BJ (cell line): ENCODE measurements around the gene WASF3. TPM values are rescaled to one million over a fixed set of nuclear protein-coding genes. Genes with fewer than 3 reads are reported as not detected.
A peak's percentile ranks its signal among the peaks of the same experiment; 100 is the strongest.

Experiments used
- CTCF ChIA-PET: fragments of 350-600 bp; formaldehyde crosslinking; extraction: SDS; loops from one replicate; lab custom pipeline; 2021; ENCODE audit warnings: antibody characterized with exemption, inconsistent platforms; lab: Yijun Ruan, JAX
- POLR2A ChIA-PET: fragments of 300-600 bp; sonication (Branson Sonifier 250); formaldehyde crosslinking; extraction: SDS; loops from one replicate; lab custom pipeline; 2021; ENCODE audit warnings: antibody characterized with exemption; lab: Charles Lee
- DNase-seq: peaks from one replicate; pipeline ENCODE4 v3.0.0-alpha.2; 2011; ENCODE audit warnings: low read depth
- H3K27me3 ChIP-seq: 2 replicates; pipeline ENCODE4 v1.6.0; 2011; ENCODE audit warnings: low read length; ENCODE audit not compliant: control insufficient read depth, insufficient read depth
- H3K36me3 ChIP-seq: 2 replicates; pipeline ENCODE4 v1.5.1; 2011; ENCODE audit warnings: low read length; ENCODE audit not compliant: control insufficient read depth, insufficient read depth
- H3K4me3 ChIP-seq: 2 replicates; pipeline ENCODE4 v1.5.1; 2011; ENCODE audit warnings: low read depth, mild to moderate bottlenecking, control low read depth, low read length
- CTCF ChIP-seq: IDR thresholded peaks from 2 replicates; pipeline ENCODE4 v1.5.1; 2011; ENCODE audit warnings: low read depth, mild to moderate bottlenecking, control low read depth, inconsistent platforms, low read length, moderate library complexity; ENCODE audit not compliant: insufficient read depth
- polyA plus RNA-seq: library from polyadenylated mRNA; depleted of rRNA; stranded (reverse); fragments of >200 nt; gene quantifications from 2 replicates; pipeline ENCODE4 v1.2.3, GENCODE V29; 2011

The WASF3 gene
- polyA plus RNA-seq, 1 experiment: 9.5 TPM

GRCh38 chr13:26707122-26708006, 149.9 kb downstream of the WASF3 start:
- no peak for DNase-seq
- ChIA-PET CTCF (interaction anchor here (0.7 to 2.5 kb wide), 8 partner anchors 9 to 425 kb away, joined by 3 to 12 read pairs (median 5); no protein-coding TSS in a partner anchor), POLR2A (no interaction called here)
- Histone ChIP-seq H3K4me3 (no peak overlapping the region), H3K36me3 (no peaks in the 10 kb centered on the region), H3K27me3 (peaks cover 4% of the 10 kb centered on the region; the same call in 1 of the 2 replicates)
- peak; percentile 65 for TF ChIP-seq CTCF

- ChIA-PET CTCF (interaction anchor here (0.7 to 2.3 kb wide), 6 partner anchors 9 to 426 kb away, joined by 3 to 10 read pairs (median 5); no protein-coding TSS in a partner anchor), POLR2A (no interaction called here)
These were observed 150.5 kb downstream of the WASF3 start for GRCh38 chr13:26708007-26708297.

GRCh38 chr13:26709461-26709860, 152.0 kb downstream of the WASF3 start:
- Histone ChIP-seq H3K4me3 (no peak overlapping the region), H3K27me3 (peaks cover 2% of the 10 kb centered on the region; the same call in 1 of the 2 replicates), H3K36me3 (no peaks in the 10 kb centered on the region)
- no peak for DNase-seq
- no peak for TF ChIP-seq CTCF
- CTCF ChIA-PET: interaction anchor here (0.6 to 1.8 kb wide), 6 partner anchors 9 to 220 kb away, joined by 3 to 5 read pairs (median 4); no protein-coding TSS in a partner anchor
- POLR2A ChIA-PET: no interaction called here

More at GRCh38 chr13:26708007-26708297, 150.5 kb downstream of the WASF3 start:
- Histone ChIP-seq H3K36me3 (no peaks in the 10 kb centered on the region), H3K27me3 (peaks cover 4% of the 10 kb centered on the region; the same call in 1 of the 2 replicates), H3K4me3 (no peak overlapping the region)
- DNase-seq: no peak
- no peak for TF ChIP-seq CTCF

- no peak for DNase-seq
- ChIA-PET POLR2A (no interaction called here), CTCF (interaction anchor here (1.0 to 1.8 kb wide), 5 partner anchors 8 to 219 kb away, joined by 3 to 5 read pairs (median 3); no protein-coding TSS in a partner anchor)
- no peak overlapping the region for H3K4me3 ChIP-seq
- no peaks in the 10 kb centered on the region for H3K36me3 ChIP-seq
- peaks cover 2% of the 10 kb centered on the region; the same call in 1 of the 2 replicates for H3K27me3 ChIP-seq
- TF ChIP-seq CTCF: no peak
These were observed 152.7 kb downstream of the WASF3 start for GRCh38 chr13:26710166-26710565.

GRCh38 chr13:26711211-26711610, 153.7 kb downstream of the WASF3 start:
- POLR2A ChIA-PET: no interaction called here
- Histone ChIP-seq H3K27me3 (peaks cover 2% of the 10 kb centered on the region; the same call in 1 of the 2 replicates), H3K4me3 (no peak overlapping the region), H3K36me3 (no peaks in the 10 kb centered on the region)
- CTCF ChIA-PET: interaction anchor here (1.2 to 1.5 kb wide), 3 partner anchors 12 to 217 kb away, joined by 3 to 5 read pairs (median 3); no protein-coding TSS in a partner anchor
- DNase-seq: no peak
- no peak for TF ChIP-seq CTCF
